H7 (cell line): Measurements from ENCODE around the gene PDX1. TPM values are rescaled to one million over a fixed set of nuclear protein-coding genes. Genes with fewer than 3 reads are reported as not detected.
A peak's percentile ranks its signal among the peaks of the same experiment; 100 is the strongest.
"Not testable (repeated sequence)": the region's sequence is repeated elsewhere in the genome, so short reads cannot be mapped to it uniquely, and the experiment has no call there.

ENCODE experiments used
- DNase-seq: peaks from one replicate; pipeline ENCODE4 v3.0.0; 2012
- H3K27me3 ChIP-seq: 2 replicates; pipeline ENCODE4 v1.6.0; 2011; ENCODE audit warnings: mild to moderate bottlenecking, low read length; ENCODE audit not compliant: control insufficient read depth, insufficient read depth
- H3K36me3 ChIP-seq: replicated peaks from 2 replicates; pipeline ENCODE4 v1.5.1; 2011; ENCODE audit warnings: low read length; ENCODE audit not compliant: control insufficient read depth, insufficient read depth
- H3K4me3 ChIP-seq: 2 replicates; pipeline ENCODE4 v1.5.1; 2011; ENCODE audit warnings: low read depth, mild to moderate bottlenecking, control low read depth, low read length, moderate library complexity; ENCODE audit not compliant: insufficient read depth
- total RNA-seq: library from RNA; depleted of rRNA; stranded (reverse); fragments of >200 nt; shearing (Covaris generic); gene quantifications from 2 replicates; pipeline ENCODE4 v1.2.3, GENCODE V29; 2014

The PDX1 gene
- total RNA-seq, 1 experiment from 2014 or later: not detected

DNA sequence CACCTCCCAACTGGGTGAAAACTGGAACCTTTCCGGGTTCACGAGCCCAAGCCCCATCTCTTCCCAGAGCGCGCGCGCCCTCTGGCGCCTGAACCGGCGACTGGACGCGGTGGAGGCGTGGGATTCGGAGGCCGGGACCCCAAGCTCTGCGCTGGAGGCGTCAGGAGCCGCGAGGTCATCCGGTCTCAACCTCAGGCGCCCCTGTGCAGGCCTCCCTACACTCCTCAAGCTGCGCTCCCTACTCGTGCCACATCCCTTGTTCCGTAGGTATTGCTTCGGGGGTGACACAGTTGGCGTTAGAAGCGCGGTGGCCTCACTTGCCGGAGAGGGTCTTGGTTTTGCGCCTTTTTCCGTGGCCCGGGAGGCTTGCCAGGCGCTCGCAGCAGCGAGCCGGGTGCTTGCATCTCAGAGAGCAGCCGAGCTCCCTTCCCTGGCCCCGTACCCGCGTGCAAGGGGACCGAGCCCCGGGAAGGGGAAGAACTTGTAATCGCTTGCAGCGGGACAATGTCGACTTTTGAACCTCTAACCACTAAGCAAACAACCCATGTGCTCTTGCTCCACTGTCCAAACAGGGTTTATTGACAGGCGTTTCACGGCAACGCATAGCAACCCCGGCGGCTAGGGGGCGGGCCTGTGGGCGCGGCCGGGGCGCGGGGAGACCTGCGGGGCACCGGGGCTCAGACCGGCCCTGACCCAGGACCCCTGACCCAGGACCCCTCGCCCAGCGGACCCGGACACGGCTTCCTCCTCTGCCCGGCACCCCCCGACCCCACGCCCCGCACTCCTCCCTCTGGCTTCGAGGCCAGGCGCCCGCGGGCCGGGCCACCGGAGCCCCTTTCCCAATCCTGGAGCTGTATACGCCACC lies 40.8 kb downstream of the PDX1 start:
- DNase-seq: peak; percentile 89
- Histone ChIP-seq H3K4me3 (peak overlapping the region; percentile 23), H3K27me3 (peaks cover 100% of the 10 kb centered on the region), H3K36me3 (no peaks in the 10 kb centered on the region)

DNA sequence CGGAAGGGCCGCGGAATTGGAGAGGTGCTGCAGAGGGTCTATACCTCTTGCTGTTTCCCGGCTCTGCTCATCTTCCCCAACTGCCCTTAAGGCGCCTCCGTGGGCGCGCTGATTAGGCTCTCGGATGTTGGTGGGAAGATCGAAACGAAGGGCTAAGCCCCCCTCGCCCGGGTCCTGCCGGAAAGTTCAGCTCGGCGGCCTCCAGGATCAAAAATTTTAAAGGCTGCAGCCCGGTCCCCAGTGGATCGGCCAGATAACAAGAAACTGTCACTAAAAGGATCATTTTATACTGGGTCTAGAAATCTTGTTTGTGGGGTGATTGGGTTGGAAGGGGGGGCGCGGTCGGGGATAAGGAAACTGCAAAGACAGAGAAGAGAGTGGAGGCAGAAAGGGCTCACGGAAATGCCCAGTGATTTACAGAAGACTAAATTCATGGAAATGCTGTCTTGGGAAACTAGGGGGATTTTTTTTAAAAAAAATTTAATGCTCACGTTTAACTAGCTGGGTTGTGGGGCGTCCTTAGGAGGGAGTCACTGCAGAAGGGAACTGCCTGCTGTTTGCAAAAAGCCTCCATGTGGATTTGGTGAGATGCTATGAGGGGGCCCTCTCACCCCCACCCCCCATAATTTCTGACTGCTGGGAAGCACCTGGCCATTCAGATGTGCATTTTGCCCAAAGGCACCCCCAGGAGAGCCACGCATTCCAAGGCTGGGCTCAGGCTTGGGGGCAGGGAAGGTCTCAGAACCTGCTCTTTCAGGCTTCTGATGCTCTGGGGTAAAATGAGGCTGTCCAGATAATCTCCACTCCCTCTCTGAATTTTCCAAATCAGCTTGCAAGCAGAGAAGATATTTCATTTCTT lies 41.7 kb downstream of the PDX1 start:
- peaks cover 99% of the 10 kb centered on the region for H3K27me3 ChIP-seq
- H3K36me3 ChIP-seq: no peaks in the 10 kb centered on the region
- H3K4me3 ChIP-seq: peak overlapping the region; percentile 23
- DNase-seq: peak; percentile 71

DNA sequence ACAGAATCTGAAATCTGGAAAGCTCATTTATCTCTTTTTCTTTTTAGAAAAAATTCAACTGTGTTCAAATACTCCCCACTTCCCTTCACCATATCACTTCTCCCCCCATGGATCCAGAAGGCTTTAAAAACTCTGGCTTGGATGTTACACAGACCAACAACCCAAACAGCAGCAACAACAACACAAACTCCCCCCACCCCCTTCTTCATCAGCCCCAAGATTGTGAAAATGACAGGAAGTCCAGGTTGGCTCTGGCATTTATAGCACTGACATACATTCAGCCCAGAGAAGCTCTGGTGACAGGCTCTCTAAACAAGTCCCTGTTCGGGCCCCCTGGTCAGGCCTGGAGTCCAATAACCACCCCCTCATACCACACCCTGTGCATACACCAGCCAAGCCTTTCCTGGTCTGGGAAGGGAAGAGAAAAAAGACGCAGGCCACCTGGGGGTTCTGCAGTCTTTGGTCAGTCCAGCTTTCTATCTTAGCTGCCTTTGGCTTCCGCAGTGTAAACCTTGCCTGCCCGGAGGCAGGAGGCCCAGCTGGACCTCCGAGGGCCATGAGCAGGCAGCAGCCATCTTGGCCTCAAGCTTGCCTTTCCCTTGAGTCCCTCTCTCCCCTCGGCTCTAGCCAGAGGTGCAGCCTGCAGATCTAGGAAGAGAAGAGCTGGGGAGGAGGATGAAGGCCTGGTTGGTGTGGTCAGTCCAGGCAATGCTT lies 42.5 kb downstream of the PDX1 start:
- Histone ChIP-seq H3K27me3 (peaks cover 99% of the 10 kb centered on the region), H3K36me3 (no peaks in the 10 kb centered on the region), H3K4me3 (no peak overlapping the region)
- peak; percentile 51 for DNase-seq

DNA sequence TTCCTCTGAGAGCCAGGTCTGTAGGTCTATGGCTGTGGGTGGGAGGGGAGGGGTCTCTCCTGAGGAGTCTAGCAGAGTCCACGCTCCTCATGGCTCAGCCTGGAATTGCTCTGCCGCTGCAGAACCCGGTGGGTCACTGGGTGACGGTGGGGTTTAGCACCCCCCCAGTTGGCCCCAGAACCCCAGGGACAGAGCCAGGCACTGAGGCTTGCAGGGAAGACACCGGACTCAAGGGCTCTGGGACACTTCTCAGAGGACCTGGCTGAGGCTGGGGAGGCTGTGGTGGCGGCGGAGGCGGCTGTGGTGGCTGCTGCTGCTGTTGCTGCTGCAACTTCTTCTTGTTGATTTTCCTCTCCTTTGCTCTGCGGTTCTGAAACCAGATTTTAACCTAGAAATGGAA lies 43.2 kb downstream of the PDX1 start:
- Histone ChIP-seq H3K4me3 (no peak overlapping the region), H3K27me3 (peaks cover 99% of the 10 kb centered on the region), H3K36me3 (no peaks in the 10 kb centered on the region)
- DNase-seq: no peak

DNA sequence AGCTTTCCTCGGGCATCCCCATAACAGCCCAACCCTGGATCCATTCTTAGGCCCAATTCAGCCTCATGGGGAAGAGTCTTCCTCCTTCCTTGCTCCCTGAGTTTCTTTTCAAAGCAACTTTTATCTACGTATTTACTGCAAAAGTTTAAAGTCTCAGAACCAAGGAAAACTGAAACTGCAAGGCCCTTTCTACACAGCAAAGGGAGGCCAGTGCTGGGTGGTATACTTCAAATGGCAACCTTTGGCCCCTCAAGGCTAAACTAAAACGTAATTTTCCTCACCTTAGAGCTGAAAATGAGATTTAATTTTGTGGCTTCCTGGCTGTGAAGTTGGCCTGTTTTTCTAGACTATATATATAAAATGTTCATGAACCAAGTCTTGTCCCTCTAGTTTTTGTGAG lies 43.7 kb downstream of the PDX1 start:
- Histone ChIP-seq H3K36me3 (no peaks in the 10 kb centered on the region), H3K27me3 (peaks cover 99% of the 10 kb centered on the region), H3K4me3 (no peak overlapping the region)
- no peak for DNase-seq

DNA sequence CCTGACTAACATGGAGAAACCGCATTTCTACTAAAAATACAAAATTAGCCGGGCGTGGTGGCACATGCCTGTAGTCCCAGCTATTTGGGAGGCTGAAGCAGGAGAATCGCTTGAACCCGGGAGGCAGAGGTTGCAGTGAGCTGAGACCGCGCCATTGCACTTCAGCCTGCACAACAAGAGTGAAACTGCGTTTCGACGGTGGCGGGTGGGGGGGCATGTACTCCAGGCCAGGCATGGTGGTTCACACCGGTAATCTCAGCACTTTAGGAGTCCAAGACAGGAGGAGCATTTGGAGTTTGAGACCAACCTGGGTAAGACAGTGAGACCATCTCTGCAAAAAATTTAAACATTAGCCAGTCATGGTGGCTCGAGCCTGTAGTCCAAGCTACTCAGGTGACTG lies 44.4 kb downstream of the PDX1 start:
- not testable (repeated sequence) for DNase-seq, H3K4me3 ChIP-seq, H3K36me3 ChIP-seq
- H3K27me3 ChIP-seq: peaks cover 99% of the 10 kb centered on the region

DNA sequence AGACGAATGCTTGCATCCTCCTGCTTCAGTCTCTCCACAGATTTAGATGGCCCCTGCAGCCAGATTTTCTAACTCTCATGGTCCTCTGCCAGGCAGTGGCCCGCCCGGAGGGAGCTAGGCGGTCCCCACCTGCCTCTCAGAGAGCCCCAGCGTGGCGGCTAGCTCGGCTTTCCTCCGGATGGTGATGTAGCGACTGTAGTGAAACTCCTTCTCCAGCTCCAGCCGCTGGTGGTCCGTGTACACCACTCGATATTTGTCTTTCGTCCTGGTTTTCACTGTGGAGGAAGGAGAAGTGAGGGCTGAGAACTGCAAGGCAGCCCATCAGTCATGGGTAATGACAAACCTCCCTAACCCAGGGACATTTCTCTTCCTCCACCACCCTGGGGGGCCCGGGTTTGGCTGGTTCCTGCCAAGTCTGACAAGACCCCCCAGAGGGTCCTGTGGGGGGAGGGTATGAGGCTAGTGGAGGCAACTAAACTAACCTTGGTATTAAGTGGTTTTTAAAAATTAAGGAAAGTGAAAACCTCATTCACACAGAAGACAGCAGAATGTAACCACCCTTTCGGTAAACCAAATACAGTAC lies 45.0 kb downstream of the PDX1 start:
- Histone ChIP-seq H3K36me3 (no peaks in the 10 kb centered on the region), H3K4me3 (no peak overlapping the region), H3K27me3 (peaks cover 99% of the 10 kb centered on the region)
- DNase-seq: no peak

DNA sequence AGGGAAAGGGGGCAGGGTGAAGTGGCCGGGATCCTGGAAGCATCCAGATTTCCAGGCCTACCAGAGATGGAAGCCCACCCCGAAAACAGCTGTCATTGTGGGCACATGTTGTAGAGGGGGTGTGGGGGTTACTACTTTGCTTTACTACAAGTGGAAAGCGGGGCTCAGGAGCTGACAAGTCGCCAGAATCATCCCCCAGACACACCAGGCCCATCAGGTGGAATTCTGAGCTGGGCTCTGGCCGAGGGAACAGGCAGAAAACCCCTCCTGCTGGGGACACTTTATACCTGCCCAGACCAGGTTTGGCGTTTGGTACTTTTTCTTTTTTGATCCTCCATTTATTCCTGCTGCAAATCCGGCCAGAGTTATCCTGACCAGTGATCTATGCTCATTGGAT lies 45.5 kb downstream of the PDX1 start:
- Histone ChIP-seq H3K27me3 (peaks cover 99% of the 10 kb centered on the region), H3K4me3 (no peak overlapping the region), H3K36me3 (no peaks in the 10 kb centered on the region)
- peak; percentile 48 for DNase-seq

DNA sequence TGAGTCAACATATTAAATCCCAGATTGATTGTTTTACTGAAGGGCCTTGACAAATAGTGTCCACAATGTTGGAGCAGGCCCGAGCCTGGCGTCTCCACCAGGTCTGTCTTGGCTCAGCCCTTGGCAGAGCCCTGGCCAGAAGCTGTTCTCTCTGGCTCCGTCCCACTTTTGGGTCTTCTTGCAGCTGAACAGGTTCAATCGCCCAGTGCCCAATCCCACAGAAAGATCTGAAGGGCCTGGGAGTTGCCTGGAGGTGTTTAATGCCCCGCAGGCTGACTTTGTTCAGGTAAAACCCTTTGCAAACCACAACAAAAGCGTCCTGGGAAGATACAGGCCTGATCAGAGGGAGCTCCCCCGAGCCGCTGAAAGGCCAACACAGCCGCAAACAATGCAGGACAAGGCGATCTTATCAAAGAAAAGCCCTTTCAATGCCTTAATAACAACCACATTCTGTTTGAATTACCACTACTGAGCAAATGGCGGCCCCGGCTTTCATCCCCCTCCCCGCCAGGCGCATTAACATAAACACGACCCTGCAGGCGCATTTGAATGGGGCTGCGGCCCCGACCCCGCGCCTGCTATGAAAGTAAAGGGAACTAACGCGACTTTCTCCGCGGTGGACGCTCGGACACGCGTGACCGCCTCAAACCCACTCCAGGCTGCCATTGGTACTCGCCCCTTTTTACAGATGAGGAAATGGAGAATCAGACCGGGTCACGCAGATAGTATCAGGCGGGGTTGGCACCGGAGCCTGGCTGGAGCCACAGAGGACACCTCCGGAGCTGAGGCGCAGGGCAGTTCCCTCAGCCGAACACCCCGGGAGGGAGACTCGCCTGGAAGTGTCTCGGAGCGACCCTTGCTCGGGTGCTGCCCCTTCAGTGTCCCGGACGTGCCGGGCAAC lies 46.2 kb downstream of the PDX1 start:
- Histone ChIP-seq H3K4me3 (peak overlapping the region; percentile 8; the same call in 1 of the 2 replicates), H3K27me3 (peaks cover 99% of the 10 kb centered on the region), H3K36me3 (no peaks in the 10 kb centered on the region)
- DNase-seq: peak; percentile 86

DNA sequence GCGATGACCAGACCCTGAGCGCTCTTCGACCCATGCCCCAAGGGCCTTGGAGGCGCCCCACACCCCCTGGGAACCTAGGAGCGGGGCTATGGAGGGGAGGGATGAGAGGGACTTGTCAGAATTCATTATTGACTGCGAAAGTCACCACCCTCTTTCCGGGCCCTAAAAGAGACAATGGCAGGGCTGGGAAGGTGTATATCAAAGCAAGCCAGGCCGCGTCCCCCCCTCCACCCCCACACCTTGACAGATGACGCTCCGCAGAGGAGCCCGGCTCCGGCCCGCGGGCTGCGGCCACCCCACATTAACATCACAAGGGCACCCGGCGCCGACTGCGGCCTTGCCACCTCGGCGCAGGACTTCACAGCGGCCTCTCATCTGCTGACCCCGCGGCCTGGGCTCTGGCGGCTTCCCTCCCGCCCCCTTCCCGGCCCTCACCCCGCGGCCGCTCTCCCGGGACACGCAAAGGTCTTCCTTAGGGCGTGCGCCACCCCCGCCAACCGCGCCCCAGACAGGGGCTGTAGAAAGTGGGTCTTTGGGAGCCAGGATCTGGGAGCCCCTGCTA lies 46.9 kb downstream of the PDX1 start:
- Histone ChIP-seq H3K4me3 (0 out of 2 replicates have a peak overlapping the region, but pooled peaks have one; percentile 8), H3K27me3 (peaks cover 98% of the 10 kb centered on the region), H3K36me3 (no peaks in the 10 kb centered on the region)
- DNase-seq: peak; percentile 84

DNA sequence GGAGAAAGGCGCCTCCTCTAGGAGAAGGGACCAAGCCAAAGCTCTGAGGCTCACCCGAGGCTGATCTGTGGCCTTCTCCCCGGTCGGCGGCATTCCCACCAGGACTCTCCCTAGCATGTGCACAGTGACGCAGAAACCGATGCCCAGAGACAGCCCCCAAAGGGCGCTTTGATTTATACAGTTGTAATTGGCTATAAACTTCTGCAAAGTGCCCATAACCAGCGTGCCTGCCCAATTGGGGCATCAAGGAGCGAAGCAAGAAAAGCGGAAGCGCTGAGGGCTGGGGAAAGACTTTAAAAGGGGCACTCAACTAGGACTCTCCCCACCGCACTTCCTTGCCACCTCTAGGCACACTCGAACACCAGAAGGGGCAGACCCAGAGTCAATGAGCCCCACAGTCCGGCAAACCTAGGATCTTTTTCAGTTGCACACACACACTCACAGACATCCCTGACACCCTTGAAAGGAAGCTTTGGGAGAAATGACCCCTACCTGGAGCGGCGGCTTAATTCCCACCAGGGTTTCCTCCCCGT lies 47.5 kb downstream of the PDX1 start:
- Histone ChIP-seq H3K27me3 (peaks cover 98% of the 10 kb centered on the region), H3K36me3 (no peaks in the 10 kb centered on the region), H3K4me3 (no peak overlapping the region)
- DNase-seq: peak; percentile 49

DNA sequence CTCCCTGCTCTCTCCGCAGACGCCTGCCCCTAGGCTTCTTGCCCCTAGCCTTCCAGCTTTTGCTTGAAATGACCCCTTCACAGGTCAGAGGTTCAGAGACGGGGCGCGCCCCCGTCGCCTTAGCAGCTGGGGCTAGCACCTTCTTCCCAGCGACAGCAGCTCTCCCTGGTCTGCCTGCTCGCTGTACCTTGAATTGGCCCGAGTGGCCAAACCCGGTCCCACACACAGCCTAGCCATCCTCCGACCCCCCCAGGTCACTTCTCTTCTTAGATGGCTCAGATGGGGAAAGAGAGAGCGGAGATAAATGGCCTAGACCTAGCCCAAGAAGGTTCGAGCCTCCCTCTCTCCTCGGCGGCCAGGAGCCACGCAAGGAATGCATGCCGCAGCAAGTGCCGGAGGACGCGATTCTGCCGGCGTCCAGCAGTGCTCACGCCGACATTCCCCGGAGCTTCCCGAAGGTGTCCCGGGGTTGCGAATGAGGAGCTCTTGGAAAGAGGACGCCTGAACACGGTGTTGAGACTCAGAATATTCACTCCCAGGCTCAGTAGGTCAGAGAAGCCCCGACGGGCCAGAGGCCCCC lies 48.0 kb downstream of the PDX1 start:
- DNase-seq: peak; percentile 42
- H3K4me3 ChIP-seq: no peak overlapping the region
- H3K36me3 ChIP-seq: no peaks in the 10 kb centered on the region
- peaks cover 98% of the 10 kb centered on the region for H3K27me3 ChIP-seq
